DND-41 (cell line): Measurements from ENCODE around the gene CELF1.

ENCODE experiments used
- CTCF ChIP-seq: IDR thresholded peaks from 2 replicates; pipeline ENCODE4 v1.5.1; 2012; ENCODE audit warnings: borderline replicate concordance, low read length, moderate library complexity, mild to moderate bottlenecking; ENCODE audit not compliant: poor library complexity, severe bottlenecking; ENCODE audit errors: extremely low read depth
- EZH2 ChIP-seq: IDR thresholded peaks from 3 replicates; pipeline ENCODE4 v1.6.1; 2012; ENCODE audit warnings: borderline replicate concordance, low read depth, mild to moderate bottlenecking, moderate library complexity, low read length, inconsistent platforms; ENCODE audit not compliant: severe bottlenecking

GRCh38 chr11:47477753-47478152 is 75.2 kb downstream of the CELF1 start:
- TF ChIP-seq CTCF (no peak), EZH2 (no peak)
